Mesenchymal stem cell (in vitro differentiated cells and primary cell): ENCODE data around the gene LINC00237.

ENCODE experiments used
- DNase-seq: peaks from one replicate; pipeline ENCODE4 v3.0.0-alpha.2; 2013
- H2AFZ ChIP-seq: one replicate; pipeline ENCODE4 v1.6.1; 2013; ENCODE audit warnings: low read depth, mild to moderate bottlenecking, control low read depth, inconsistent platforms, low read length, moderate library complexity
- H2AK5ac ChIP-seq: 2 replicates; pipeline ENCODE4 v1.6.1; 2013; ENCODE audit warnings: low read length, moderate library complexity, mild to moderate bottlenecking, inconsistent platforms; ENCODE audit not compliant: severe bottlenecking
- H2BK120ac ChIP-seq: one replicate; pipeline ENCODE4 v1.6.1; 2013; ENCODE audit warnings: low read depth, mild to moderate bottlenecking, inconsistent platforms, low read length, moderate library complexity
- H2BK12ac ChIP-seq, 2 experiments: one replicate each; pipeline ENCODE4 v1.6.1; 2013; ENCODE audit warnings: inconsistent platforms in 2 of 2, low read length in 2 of 2, mild to moderate bottlenecking in 2 of 2, moderate library complexity in 2 of 2, control low read depth in 1 of 2
- H2BK15ac ChIP-seq: one replicate; pipeline ENCODE4 v1.6.1; 2013; ENCODE audit warnings: mild to moderate bottlenecking, low read depth, inconsistent platforms; ENCODE audit not compliant: poor library complexity, severe bottlenecking
- H2BK5ac ChIP-seq: 2 replicates; pipeline ENCODE4 v1.6.1; 2013; ENCODE audit warnings: low read depth, mild to moderate bottlenecking, low read length, control low read depth, inconsistent platforms; ENCODE audit not compliant: poor library complexity, severe bottlenecking
- H3K14ac ChIP-seq, 2 experiments: one replicate each; pipeline ENCODE4 v1.6.1; 2013; ENCODE audit warnings: inconsistent platforms in 2 of 2, low read length in 2 of 2, control low read depth in 1 of 2, mild to moderate bottlenecking in 1 of 2, moderate library complexity in 1 of 2
- H3K18ac ChIP-seq, 2 experiments: one replicate each; pipeline ENCODE4 v1.6.1; 2013; ENCODE audit warnings: inconsistent platforms in 2 of 2, low read length in 2 of 2, control low read depth in 1 of 2, low read depth in 1 of 2, mild to moderate bottlenecking in 1 of 2
- H3K23ac ChIP-seq, 2 experiments: one replicate each; pipeline ENCODE4 v1.6.1; 2013; ENCODE audit warnings: inconsistent platforms in 2 of 2, low read length in 2 of 2, mild to moderate bottlenecking in 2 of 2, moderate library complexity in 2 of 2, control low read depth in 1 of 2
- H3K27ac ChIP-seq: 2 replicates; pipeline ENCODE4 v1.5.1; 2013; ENCODE audit warnings: mild to moderate bottlenecking, moderate library complexity, low read length, control low read depth, inconsistent platforms; ENCODE audit not compliant: poor library complexity, severe bottlenecking
- H3K27me3 ChIP-seq, 2 experiments: 2 replicates each; pipeline versions ENCODE4 v1.6.1 to v1.7.0; 2013; ENCODE audit warnings: low read length in 2 of 2, mild to moderate bottlenecking in 2 of 2, moderate library complexity in 2 of 2, control low read depth in 1 of 2, inconsistent platforms in 1 of 2; ENCODE audit not compliant: control insufficient read depth in 1 of 2, insufficient read depth in 1 of 2
- H3K36me3 ChIP-seq, 2 experiments: 2 replicates each; pipeline versions ENCODE4 v1.6.1 to v1.7.0; 2013; ENCODE audit warnings: low read length in 2 of 2, control low read depth in 1 of 2, inconsistent platforms in 1 of 2, low read depth in 1 of 2, mild to moderate bottlenecking in 1 of 2; ENCODE audit not compliant: insufficient read depth in 2 of 2, control insufficient read depth in 1 of 2
- H3K4ac ChIP-seq, 2 experiments: one replicate each; pipeline ENCODE4 v1.6.1; 2013; ENCODE audit warnings: inconsistent platforms in 2 of 2, low read length in 2 of 2, mild to moderate bottlenecking in 2 of 2, moderate library complexity in 2 of 2, control low read depth in 1 of 2, low read depth in 1 of 2
- H3K4me1 ChIP-seq: 2 replicates; pipeline ENCODE4 v1.6.1; 2013; ENCODE audit warnings: low read depth, low read length, control low read depth; ENCODE audit not compliant: control insufficient read depth, insufficient read depth
- H3K4me2 ChIP-seq: 2 replicates; pipeline ENCODE4 v1.6.1; 2013; ENCODE audit warnings: low read length, mild to moderate bottlenecking, inconsistent platforms; ENCODE audit not compliant: poor library complexity, severe bottlenecking
- H3K4me3 ChIP-seq, 2 experiments: 2 replicates each; pipeline versions ENCODE4 v1.5.1 to v1.7.0; 2013; ENCODE audit warnings: low read length in 2 of 2, mild to moderate bottlenecking in 2 of 2, control low read depth in 1 of 2, low read depth in 1 of 2; ENCODE audit not compliant: insufficient read depth in 1 of 2
- H3K79me1 ChIP-seq: replicated peaks from 2 replicates; pipeline ENCODE4 v1.6.1; 2013; ENCODE audit warnings: mild to moderate bottlenecking, control low read depth, low read length, inconsistent platforms; ENCODE audit not compliant: poor library complexity, severe bottlenecking
- H3K9ac ChIP-seq: 2 replicates; pipeline ENCODE4 v1.7.0; 2013; ENCODE audit warnings: mild to moderate bottlenecking, low read length, moderate library complexity
- H3K9me3 ChIP-seq: 2 replicates; pipeline ENCODE4 v1.7.0; 2013; ENCODE audit warnings: mild to moderate bottlenecking, low read length; ENCODE audit not compliant: control insufficient read depth
- H4K8ac ChIP-seq: one replicate; pipeline ENCODE4 v1.6.1; 2013; ENCODE audit warnings: inconsistent platforms, mild to moderate bottlenecking, low read length, moderate library complexity
- H4K91ac ChIP-seq: one replicate; pipeline ENCODE4 v1.6.1; 2013; ENCODE audit warnings: mild to moderate bottlenecking, low read length, inconsistent platforms
- WGBS: methylation state at CpG from one replicate; pipeline ENCODE4 v1.1.7; 2013; ENCODE audit warnings: mixed read lengths; 5-methylcytosine and 5-hydroxymethylcytosine counted together

Gene LINC00237

GRCh38 chr20:21052686-21053001 is 53.5 kb downstream of the LINC00237 start:
- H3K23ac ChIP-seq, result no peak overlapping the region
- whole genome bisulfite sequencing, result 87% methylated on average over 4 of the region's 6 CpGs
- H2AFZ ChIP-seq, result no peak overlapping the region

GRCh38 chr20:21052241-21052640 is 53.9 kb downstream of the LINC00237 start:
- no peaks in the 10 kb centered on the region for H3K79me1 ChIP-seq
- no peak overlapping the region for H2BK5ac ChIP-seq
- H2BK12ac ChIP-seq, result no peak overlapping the region
- H3K18ac ChIP-seq, result no peak overlapping the region
- 89% methylated on average over 5 of the region's 5 CpGs for WGBS
- no peak overlapping the region for H2AFZ ChIP-seq
- H3K9ac ChIP-seq, result no peak overlapping the region
- H3K14ac ChIP-seq, result no peak overlapping the region
- H3K4ac ChIP-seq, result no peak overlapping the region
- H3K4me3 ChIP-seq, result no peak overlapping the region
- no peak overlapping the region for H2BK15ac ChIP-seq
- no peak overlapping the region for H2AK5ac ChIP-seq
- H2BK120ac ChIP-seq, result no peak overlapping the region
- H3K27ac ChIP-seq, result no peak overlapping the region
- H3K36me3 ChIP-seq, result no peaks in the 10 kb centered on the region
- H4K8ac ChIP-seq, result no peak overlapping the region
- H4K91ac ChIP-seq, result no peak overlapping the region
- H3K23ac ChIP-seq, result no peak overlapping the region
- no peaks in the 10 kb centered on the region for H3K9me3 ChIP-seq
- H3K4me1 ChIP-seq, result no peaks in the 10 kb centered on the region
- peaks cover 0 to 11% of the 10 kb centered on the region in 2 experiments for H3K27me3 ChIP-seq
- no peak overlapping the region for H3K4me2 ChIP-seq
- no peak for DNase-seq

More at GRCh38 chr20:21052686-21053001, 53.5 kb downstream of the LINC00237 start:
- H3K4ac ChIP-seq, result no peak overlapping the region
- no peak overlapping the region for H3K27ac ChIP-seq
- no peak overlapping the region for H3K4me2 ChIP-seq
- no peak overlapping the region for H2BK5ac ChIP-seq
- H3K79me1 ChIP-seq, result no peaks in the 10 kb centered on the region
- no peak overlapping the region for H3K9ac ChIP-seq
- no peak overlapping the region for H2BK15ac ChIP-seq
- H3K27me3 ChIP-seq, result peaks cover 0 to 11% of the 10 kb centered on the region in 2 experiments
- H4K8ac ChIP-seq, result no peak overlapping the region
- no peak overlapping the region for H4K91ac ChIP-seq
- H3K4me3 ChIP-seq, result no peak overlapping the region
- DNase-seq, result no peak
- H2AK5ac ChIP-seq, result no peak overlapping the region
- H3K36me3 ChIP-seq, result no peaks in the 10 kb centered on the region
- no peak overlapping the region for H2BK120ac ChIP-seq
- no peaks in the 10 kb centered on the region for H3K4me1 ChIP-seq
- H2BK12ac ChIP-seq, result no peak overlapping the region
- no peak overlapping the region for H3K14ac ChIP-seq
- H3K9me3 ChIP-seq, result no peaks in the 10 kb centered on the region
- H3K18ac ChIP-seq, result no peak overlapping the region

- H4K91ac ChIP-seq, result no peak overlapping the region
- H3K18ac ChIP-seq, result no peak overlapping the region
- no peak for DNase-seq
- no peak overlapping the region for H2AK5ac ChIP-seq
- no peak overlapping the region for H3K9ac ChIP-seq
- H3K27ac ChIP-seq, result no peak overlapping the region
- no peaks in the 10 kb centered on the region for H3K9me3 ChIP-seq
- H3K4ac ChIP-seq, result no peak overlapping the region
- H3K14ac ChIP-seq, result no peak overlapping the region
- no peak overlapping the region for H3K4me3 ChIP-seq
- H2BK15ac ChIP-seq, result no peak overlapping the region
- no peak overlapping the region for H3K4me2 ChIP-seq
- no peak overlapping the region for H4K8ac ChIP-seq
- H3K23ac ChIP-seq, result no peak overlapping the region
- no peaks in the 10 kb centered on the region for H3K79me1 ChIP-seq
- WGBS, result 69% methylated on average over 3 of the region's 3 CpGs
- peaks cover 0 to 11% of the 10 kb centered on the region in 2 experiments for H3K27me3 ChIP-seq
- no peak overlapping the region for H2BK12ac ChIP-seq
- no peak overlapping the region for H2AFZ ChIP-seq
- H3K36me3 ChIP-seq, result no peaks in the 10 kb centered on the region
- H2BK120ac ChIP-seq, result no peak overlapping the region
- H2BK5ac ChIP-seq, result no peak overlapping the region
- no peaks in the 10 kb centered on the region for H3K4me1 ChIP-seq
These were observed 55.4 kb downstream of the LINC00237 start for GRCh38 chr20:21050710-21051109.

- Histone ChIP-seq H4K91ac (no peak overlapping the region), H2BK5ac (no peak overlapping the region), H3K23ac (no peak overlapping the region), H3K4ac (no peak overlapping the region), H3K14ac (no peak overlapping the region), H2BK15ac (no peak overlapping the region), H2AK5ac (no peak overlapping the region), H3K9ac (no peak overlapping the region), H3K18ac (no peak overlapping the region), H3K9me3 (no peaks in the 10 kb centered on the region), H4K8ac (no peak overlapping the region), H2AFZ (no peak overlapping the region), H3K27ac (no peak overlapping the region), H2BK12ac (no peak overlapping the region), H3K4me2 (no peak overlapping the region), H3K4me1 (no peaks in the 10 kb centered on the region), H3K36me3 (no peaks in the 10 kb centered on the region), H3K27me3 (peaks cover 0 to 12% of the 10 kb centered on the region in 2 experiments), H3K4me3 (no peak overlapping the region), H3K79me1 (no peaks in the 10 kb centered on the region), H2BK120ac (no peak overlapping the region)
- DNase-seq, result no peak
- WGBS, result 84% methylated on average over 5 of the region's 6 CpGs
These were observed 56.8 kb downstream of the LINC00237 start for GRCh38 chr20:21049305-21049828.
